ENCODE results near the gene WDR17.

WDR17 gene

GRCh38 chr4:176084769-176085168, 19.1 kb downstream of the WDR17 start:
- no peak for TF ChIP-seq CTCF (conservative IDR thresholded peaks at IDR 0.05)
- no peak for TF ChIP-seq ZFX (IDR thresholded peaks at IDR 0.05)
- H3K27ac ChIP-seq = no peak overlapping the region

GRCh38 chr4:176090115-176090514, 24.5 kb downstream of the WDR17 start:
- TF ChIP-seq CTCF (conservative IDR thresholded peaks at IDR 0.05) = no peak
- TF ChIP-seq ZFX (IDR thresholded peaks at IDR 0.05) = no peak
- no peak overlapping the region for H3K27ac ChIP-seq

GRCh38 chr4:176099314-176099713, 33.7 kb downstream of the WDR17 start:
- H3K27ac ChIP-seq = no peak overlapping the region
- TF ChIP-seq CTCF (conservative IDR thresholded peaks at IDR 0.05) (peak; percentile 11), ZFX (IDR thresholded peaks at IDR 0.05) (no peak)

GRCh38 chr4:176102414-176103063, 36.9 kb downstream of the WDR17 start:
- H3K27ac ChIP-seq = no peak overlapping the region
- TF ChIP-seq CTCF (conservative IDR thresholded peaks at IDR 0.05) (no peak), ZFX (IDR thresholded peaks at IDR 0.05) (no peak)

GRCh38 chr4:176107695-176108094, 42.1 kb downstream of the WDR17 start:
- TF ChIP-seq ZFX (IDR thresholded peaks at IDR 0.05) (no peak), CTCF (conservative IDR thresholded peaks at IDR 0.05) (no peak)
- no peak overlapping the region for H3K27ac ChIP-seq

- no peak overlapping the region for H3K27ac ChIP-seq
- TF ChIP-seq ZFX (IDR thresholded peaks at IDR 0.05) = no peak
- peak; percentile 82 for TF ChIP-seq CTCF (conservative IDR thresholded peaks at IDR 0.05)
Observed at GRCh38 chr4:176123710-176124407, 58.2 kb downstream of the WDR17 start.

GRCh38 chr4:176125063-176125462, 59.4 kb downstream of the WDR17 start:
- TF ChIP-seq ZFX (IDR thresholded peaks at IDR 0.05) (no peak), CTCF (conservative IDR thresholded peaks at IDR 0.05) (no peak)
- H3K27ac ChIP-seq = no peak overlapping the region

Measured in C4-2B (cell line).